GM12801 (cell line): ENCODE results near the gene TPGS1.

Experiments
- TF ChIP-seq, protein P1 (sequence below): IDR thresholded peaks from one replicate; pipeline ENCODE4 v1.5.1; 2011; ENCODE audit warnings: control low read depth; ENCODE audit not compliant: insufficient read length; ENCODE audit errors: extremely low read depth

The TPGS1 gene

DNA sequence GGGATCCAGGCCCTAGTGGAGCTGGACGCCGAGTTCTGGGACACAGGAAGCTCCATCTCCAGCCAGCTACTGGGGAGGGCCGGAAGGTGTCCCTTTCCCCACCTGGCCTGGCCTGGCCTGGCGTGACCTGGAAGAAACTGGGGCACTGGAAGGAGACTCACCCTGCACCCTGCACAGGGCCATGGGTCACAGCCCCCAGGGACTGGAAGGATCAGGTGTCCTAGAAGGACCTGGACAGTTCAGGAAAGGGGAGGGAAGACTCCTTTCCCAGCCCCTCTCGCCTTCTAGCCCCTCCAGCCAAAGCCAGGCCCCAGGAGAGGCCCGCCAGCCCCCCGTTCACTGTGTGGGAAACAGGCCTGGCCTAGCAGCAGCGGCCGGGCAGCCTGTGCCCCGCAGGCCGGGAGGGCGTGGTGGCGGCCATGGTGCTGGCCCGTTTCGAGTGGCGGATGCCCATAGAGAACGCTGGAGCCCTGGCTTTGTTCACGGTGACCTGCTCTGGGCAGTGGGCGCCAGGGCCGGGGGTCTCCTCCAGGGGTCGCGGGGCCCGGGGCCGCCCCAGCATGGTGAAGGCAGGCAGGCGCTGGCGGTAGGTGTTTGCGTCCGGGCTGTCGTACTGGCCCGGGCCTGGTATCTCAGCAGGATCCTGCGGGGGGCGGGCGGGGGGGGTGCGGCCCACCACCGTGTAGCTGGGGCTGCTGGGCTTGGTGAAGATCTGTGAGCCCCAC, 43.7 kb upstream of the TPGS1 start:
- TF ChIP-seq, protein P1, sequence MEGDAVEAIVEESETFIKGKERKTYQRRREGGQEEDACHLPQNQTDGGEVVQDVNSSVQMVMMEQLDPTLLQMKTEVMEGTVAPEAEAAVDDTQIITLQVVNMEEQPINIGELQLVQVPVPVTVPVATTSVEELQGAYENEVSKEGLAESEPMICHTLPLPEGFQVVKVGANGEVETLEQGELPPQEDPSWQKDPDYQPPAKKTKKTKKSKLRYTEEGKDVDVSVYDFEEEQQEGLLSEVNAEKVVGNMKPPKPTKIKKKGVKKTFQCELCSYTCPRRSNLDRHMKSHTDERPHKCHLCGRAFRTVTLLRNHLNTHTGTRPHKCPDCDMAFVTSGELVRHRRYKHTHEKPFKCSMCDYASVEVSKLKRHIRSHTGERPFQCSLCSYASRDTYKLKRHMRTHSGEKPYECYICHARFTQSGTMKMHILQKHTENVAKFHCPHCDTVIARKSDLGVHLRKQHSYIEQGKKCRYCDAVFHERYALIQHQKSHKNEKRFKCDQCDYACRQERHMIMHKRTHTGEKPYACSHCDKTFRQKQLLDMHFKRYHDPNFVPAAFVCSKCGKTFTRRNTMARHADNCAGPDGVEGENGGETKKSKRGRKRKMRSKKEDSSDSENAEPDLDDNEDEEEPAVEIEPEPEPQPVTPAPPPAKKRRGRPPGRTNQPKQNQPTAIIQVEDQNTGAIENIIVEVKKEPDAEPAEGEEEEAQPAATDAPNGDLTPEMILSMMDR: no peak

DNA sequence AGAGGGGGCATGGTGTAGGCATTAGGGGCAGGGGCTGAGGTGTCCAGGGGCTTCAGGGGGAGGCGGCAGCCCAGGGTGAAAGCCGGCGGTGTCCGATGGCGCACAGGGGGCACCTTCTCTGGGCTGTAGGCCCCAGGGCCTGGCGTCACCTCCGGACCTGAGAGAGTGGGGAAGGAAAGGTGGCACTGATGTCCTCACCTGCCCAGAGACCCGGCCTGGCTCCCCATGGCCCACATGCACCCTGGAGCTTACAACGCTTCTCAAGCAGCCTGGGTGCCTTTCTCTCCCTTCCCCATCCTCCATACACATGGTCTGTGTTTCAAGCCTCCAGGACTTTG, 43.1 kb upstream of the TPGS1 start:
- TF ChIP-seq, protein P1: no peak

DNA sequence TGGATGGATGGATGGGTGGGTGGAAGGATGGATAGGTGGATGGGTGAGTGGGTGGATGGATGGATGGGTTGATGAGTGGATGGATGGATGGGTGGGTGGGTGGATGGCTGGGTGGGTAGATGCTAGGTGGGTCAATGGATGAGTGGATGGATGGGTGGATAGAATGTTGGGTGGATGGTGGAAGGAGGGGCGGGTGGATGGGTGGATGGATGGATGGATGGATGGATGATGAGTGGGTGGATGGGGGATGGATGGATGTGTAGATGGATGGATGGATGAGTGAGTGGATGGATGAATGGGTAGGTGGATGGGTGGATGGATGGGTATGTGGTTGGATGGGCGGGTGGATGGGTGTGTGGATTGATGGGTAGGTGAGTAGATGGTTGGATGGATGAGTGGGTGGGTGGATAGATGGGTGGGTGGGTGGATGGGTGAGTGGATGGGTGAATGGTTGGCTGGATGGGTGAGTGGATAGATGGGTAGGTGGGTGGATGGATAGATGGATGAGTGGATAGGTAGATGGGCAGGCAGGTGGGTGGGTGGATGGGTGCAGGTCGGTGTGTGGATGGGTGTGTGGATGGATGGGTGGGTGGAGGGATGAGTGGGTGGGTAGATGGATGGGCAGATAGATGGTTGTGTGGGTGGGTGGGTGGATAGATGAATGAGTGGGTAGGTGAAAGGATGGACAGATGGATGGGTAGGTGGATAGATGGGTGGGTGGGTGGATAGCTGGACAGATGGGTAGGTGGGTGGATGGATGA, 42.1 kb upstream of the TPGS1 start:
- TF ChIP-seq, protein P1: no peak

DNA sequence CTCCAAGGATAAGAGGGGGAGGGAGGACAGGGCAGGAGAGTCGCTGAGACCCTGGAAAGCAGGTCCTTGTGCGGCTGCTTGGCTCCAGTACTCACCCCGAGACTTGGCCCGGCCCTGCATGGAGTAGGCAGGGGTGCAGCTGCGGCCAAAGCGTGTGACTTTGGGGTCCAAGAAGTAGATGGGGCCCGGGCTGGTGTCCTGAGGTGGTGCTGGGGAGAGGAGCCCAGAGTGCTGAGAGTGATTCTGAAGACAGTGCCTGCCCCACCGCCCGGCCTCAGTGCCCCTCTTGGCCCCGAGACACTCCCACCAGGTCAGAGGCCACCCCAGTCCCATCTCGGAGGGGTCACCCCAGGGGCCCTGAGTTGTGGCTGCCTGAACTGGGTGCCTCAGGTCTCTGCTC, 39.7 kb upstream of the TPGS1 start:
- TF ChIP-seq, protein P1: no peak

DNA sequence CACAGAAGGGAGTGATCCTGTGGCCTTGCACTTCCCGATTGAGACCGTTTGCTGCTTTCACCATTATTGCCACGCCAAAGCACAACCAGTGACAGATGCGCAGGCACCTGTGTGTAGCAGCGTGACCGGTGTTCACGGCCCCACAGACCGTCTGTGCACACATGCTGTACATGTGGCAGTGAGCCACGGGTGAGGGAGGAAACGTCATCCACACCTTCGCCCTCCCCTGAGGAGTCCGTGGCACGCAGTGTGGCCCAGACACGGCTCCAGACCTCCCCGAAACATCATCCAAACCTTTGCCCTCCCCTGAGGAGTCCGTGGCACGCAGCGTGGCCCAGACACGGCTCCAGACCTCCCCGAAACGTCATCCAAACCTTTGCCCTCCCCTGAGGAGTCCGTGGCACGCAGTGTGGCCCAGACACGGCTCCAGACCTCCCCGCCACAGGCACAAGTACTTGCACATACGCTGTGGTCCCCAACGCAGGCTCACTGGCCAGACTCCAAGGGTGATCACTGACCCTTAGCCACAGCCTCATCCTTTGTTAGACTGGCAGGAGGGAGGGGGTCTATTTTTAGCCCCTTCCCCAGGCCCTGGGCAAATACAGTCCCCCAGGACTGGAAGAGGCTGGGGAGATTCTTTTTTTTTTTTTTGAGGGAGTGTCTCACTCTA, 38.6 kb upstream of the TPGS1 start:
- TF ChIP-seq, protein P1: no peak

DNA sequence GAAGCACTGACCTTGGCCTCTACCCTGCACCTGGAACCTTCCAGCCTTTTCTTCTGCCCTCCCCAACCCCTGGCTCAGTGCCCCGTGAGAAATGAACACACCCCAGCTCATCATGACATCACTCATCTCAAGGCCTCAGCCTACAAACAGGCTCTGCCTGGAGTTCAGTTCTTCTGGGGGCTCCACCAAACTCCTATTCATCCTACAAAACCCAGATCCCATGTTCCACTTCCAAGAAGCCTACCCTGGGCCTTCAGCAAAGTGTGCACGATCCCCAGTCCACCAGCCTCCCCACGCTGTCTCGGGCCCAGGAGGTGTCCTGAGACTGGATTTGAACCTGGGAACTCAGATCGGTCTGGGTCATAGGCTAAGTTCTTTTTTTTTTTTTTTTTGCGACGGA, 37.5 kb upstream of the TPGS1 start:
- TF ChIP-seq, protein P1: no peak

DNA sequence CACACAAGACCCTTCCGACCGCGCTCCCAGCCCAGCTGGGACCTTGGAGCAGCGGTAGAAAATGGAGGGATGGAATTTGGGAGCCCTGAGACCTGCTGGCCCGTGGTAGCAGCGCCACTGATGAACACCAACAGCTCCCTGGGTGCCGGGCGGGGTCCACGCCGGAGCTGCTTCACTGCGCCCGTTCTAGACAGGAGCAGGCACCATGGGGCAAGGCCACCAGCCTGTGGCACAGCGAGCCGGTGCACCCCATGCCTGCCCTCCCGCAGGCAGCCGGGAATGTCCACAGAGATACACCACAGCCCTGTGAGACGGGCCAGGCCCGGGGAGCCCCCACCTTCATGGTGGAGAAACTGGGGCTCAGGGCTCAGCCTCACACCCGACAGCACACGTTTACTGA, 36.6 kb upstream of the TPGS1 start:
- TF ChIP-seq, protein P1: no peak
